Neutrophil (primary cell): ENCODE data around the gene PPP2R5E.

ENCODE experiments used
- H3K27ac ChIP-seq: fragments of 200-600 bp; sonication (generic); 2 replicates; pipeline ENCODE4 v1.5.1; 2016; ENCODE audit warnings: mild to moderate bottlenecking, moderate library complexity
- H3K27me3 ChIP-seq: fragments of 200-600 bp; sonication (generic); 2 replicates; pipeline ENCODE4 v1.6.0; 2016; ENCODE audit warnings: mild to moderate bottlenecking
- H3K36me3 ChIP-seq: fragments of 200-600 bp; sonication (generic); 2 replicates; pipeline ENCODE4 v1.5.1; 2017
- H3K4me1 ChIP-seq, 2 experiments: fragments of 200-600 bp in 1 of 2; sonication (generic) in 1 of 2; 1 replicate in 1 of 2; 2 replicates in 1 of 2; pipeline versions ENCODE4 v1.5.1 to v1.6.1; 2013 to 2016; ENCODE audit warnings: low read depth in 1 of 2, low read length in 1 of 2, mild to moderate bottlenecking in 1 of 2, moderate library complexity in 1 of 2; ENCODE audit not compliant: control insufficient read depth in 1 of 2, insufficient read depth in 1 of 2
- H3K4me3 ChIP-seq, 2 experiments: fragments of 200-600 bp in 1 of 2; sonication (generic) in 1 of 2; 1 replicate in 1 of 2; 2 replicates in 1 of 2; pipeline ENCODE4 v1.5.1; 2013 to 2016; ENCODE audit warnings: low read depth in 1 of 2, low read length in 1 of 2, mild to moderate bottlenecking in 1 of 2, moderate library complexity in 1 of 2
- H3K9me3 ChIP-seq: fragments of 200-600 bp; sonication (generic); 2 replicates; pipeline ENCODE4 v1.5.1; 2016
- TF ChIP-seq, protein P1 (sequence below): fragments of 200-600 bp; sonication (generic); IDR thresholded peaks from 2 replicates; pipeline ENCODE4 v1.5.1; 2016; ENCODE audit warnings: antibody characterized with exemption

Gene PPP2R5E

DNA sequence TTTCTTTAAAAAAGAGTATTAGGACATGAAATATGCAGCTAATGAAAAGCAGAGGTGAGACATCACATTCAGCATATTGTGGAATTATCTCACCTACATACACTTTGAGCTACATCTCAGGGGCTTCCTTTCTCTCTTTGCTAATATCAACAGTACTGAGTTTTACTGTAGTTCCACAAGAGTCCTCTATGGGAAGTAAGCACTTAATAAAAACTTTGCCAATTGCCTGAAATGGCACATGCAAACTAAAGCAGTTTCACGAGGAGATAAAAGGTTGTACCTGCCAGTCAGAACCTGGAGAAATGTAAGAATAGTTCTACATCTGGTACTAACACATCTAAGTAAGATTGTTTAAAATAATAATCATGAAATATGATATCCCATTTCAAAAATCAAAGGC lies 150.9 kb downstream of the PPP2R5E start:
- TF ChIP-seq, protein P1, sequence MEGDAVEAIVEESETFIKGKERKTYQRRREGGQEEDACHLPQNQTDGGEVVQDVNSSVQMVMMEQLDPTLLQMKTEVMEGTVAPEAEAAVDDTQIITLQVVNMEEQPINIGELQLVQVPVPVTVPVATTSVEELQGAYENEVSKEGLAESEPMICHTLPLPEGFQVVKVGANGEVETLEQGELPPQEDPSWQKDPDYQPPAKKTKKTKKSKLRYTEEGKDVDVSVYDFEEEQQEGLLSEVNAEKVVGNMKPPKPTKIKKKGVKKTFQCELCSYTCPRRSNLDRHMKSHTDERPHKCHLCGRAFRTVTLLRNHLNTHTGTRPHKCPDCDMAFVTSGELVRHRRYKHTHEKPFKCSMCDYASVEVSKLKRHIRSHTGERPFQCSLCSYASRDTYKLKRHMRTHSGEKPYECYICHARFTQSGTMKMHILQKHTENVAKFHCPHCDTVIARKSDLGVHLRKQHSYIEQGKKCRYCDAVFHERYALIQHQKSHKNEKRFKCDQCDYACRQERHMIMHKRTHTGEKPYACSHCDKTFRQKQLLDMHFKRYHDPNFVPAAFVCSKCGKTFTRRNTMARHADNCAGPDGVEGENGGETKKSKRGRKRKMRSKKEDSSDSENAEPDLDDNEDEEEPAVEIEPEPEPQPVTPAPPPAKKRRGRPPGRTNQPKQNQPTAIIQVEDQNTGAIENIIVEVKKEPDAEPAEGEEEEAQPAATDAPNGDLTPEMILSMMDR: no peak
- peaks cover 65% of the 10 kb centered on the region for H3K36me3 ChIP-seq

GRCh38 chr14:63388766-63389431 lies 154.3 kb downstream of the PPP2R5E start:
- no peaks in the 10 kb centered on the region for H3K9me3 ChIP-seq
- peaks cover 86% of the 10 kb centered on the region for H3K36me3 ChIP-seq
- no peak overlapping the region for H3K27ac ChIP-seq
- TF ChIP-seq, protein P1: no peak
- no peaks in the 10 kb centered on the region for H3K4me1 ChIP-seq
- H3K4me3 ChIP-seq: no peak overlapping the region
- H3K27me3 ChIP-seq: no peaks in the 10 kb centered on the region

More for the DNA sequence above, 150.9 kb downstream of the PPP2R5E start:
- Histone ChIP-seq H3K4me1 (no peaks in the 10 kb centered on the region), H3K27ac (no peak overlapping the region), H3K9me3 (no peaks in the 10 kb centered on the region), H3K27me3 (no peaks in the 10 kb centered on the region), H3K4me3 (no peak overlapping the region)

DNA sequence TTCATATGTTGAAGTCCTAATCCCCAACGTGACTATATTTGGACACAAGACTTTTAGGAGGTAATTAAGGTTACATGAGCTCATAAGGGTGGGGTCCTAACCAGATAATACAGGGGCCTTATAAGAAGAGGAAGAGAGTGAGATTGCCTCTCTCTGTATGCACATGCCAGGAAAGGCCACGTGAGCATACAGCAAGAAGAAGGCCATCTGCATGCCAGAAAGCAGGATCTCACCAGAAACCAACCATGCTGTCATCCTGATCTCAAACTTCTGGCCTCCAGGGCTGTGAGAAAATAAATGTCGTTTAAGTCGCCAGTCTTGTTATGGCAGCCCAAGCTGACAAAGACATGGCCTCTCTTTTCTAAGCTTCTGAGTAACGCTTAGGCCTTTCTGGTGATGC lies 155.5 kb downstream of the PPP2R5E start:
- TF ChIP-seq, protein P1: no peak
- H3K4me3 ChIP-seq: no peak overlapping the region
- H3K36me3 ChIP-seq: peaks cover 85% of the 10 kb centered on the region
- H3K27ac ChIP-seq: no peak overlapping the region
- no peaks in the 10 kb centered on the region for H3K9me3 ChIP-seq
- no peaks in the 10 kb centered on the region for H3K27me3 ChIP-seq
- H3K4me1 ChIP-seq: no peaks in the 10 kb centered on the region

DNA sequence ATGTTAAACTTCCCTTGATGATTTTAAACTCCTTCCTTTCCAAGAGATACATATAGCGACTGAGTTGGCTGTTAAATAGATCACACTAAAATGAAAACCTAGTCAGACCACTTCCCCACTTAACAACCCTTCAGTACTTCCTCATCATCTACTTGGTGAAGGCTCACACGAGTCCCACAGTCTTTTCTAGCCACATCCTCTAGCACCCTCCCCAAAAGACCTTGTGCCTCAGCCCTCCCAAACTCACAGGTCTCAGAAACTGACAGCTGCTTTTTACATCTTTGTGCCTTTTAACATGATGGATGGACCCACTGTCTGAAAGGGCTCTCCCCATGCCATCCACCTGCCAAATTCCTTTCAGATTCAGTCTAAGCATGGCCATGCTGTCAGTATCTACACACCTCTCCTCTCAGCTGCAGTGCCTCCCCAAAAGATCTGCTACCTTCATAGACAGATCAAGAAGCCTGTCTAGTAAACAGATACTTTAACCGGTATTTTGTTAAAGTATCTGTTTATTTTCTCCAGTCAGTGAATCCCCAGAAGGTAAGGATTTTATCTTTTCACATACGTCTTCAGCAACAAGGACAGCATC lies 159.3 kb downstream of the PPP2R5E start:
- Histone ChIP-seq H3K9me3 (no peaks in the 10 kb centered on the region), H3K27ac (no peak overlapping the region), H3K4me3 (no peak overlapping the region), H3K27me3 (no peaks in the 10 kb centered on the region), H3K4me1 (no peaks in the 10 kb centered on the region), H3K36me3 (peaks cover 81% of the 10 kb centered on the region)
- TF ChIP-seq, protein P1: no peak

DNA sequence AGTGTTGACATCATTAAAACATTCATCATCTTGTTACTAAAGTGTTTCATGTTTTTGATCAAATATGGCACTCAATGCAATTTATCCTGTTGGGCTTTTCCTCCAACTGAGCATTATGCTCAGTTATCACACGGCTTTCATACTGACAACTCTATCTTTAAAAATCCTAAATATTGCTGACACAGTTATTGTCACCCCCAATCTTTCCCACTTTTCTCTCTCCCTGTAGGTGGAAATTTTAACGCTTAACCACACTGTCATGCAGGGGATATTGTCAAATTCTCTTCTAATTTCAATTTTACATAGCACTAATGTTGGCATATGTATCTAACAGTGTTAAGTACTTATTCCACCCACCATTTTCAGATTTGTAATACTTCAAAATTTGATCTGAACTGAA lies 164.7 kb downstream of the PPP2R5E start:
- peaks cover 6 to 11% of the 10 kb centered on the region in 2 experiments for H3K4me1 ChIP-seq
- no peaks in the 10 kb centered on the region for H3K9me3 ChIP-seq
- H3K27ac ChIP-seq: no peak overlapping the region
- peaks cover 42% of the 10 kb centered on the region for H3K36me3 ChIP-seq
- H3K4me3 ChIP-seq: no peak overlapping the region
- H3K27me3 ChIP-seq: no peaks in the 10 kb centered on the region
- TF ChIP-seq, protein P1: no peak
